ENCODE measurements around the gene MCOLN3. TPM values are rescaled to one million over a fixed set of nuclear protein-coding genes. Genes with fewer than 3 reads are reported as not detected.

The MCOLN3 gene
- total RNA-seq, result under 1 TPM; 0.21 to 0.24 TPM

- Mint-ChIP-seq H3K4me3 (peak within 1 kb of the TSS; percentile 67), H3K27ac (no peak within 1 kb of the TSS), H3K9me3 (no peaks in the 10 kb centered on the region), H3K36me3 (no peaks in the 10 kb centered on the region), H3K4me1 (peaks cover 17% of the 10 kb centered on the region), H3K27me3 (peaks cover 67% of the 10 kb centered on the region)
- peak; percentile 41 for DNase-seq
Observed at GRCh38 chr1:85048296-85049064, at the start of gene MCOLN3. TSS of gene MCOLN3 (minus strand) at chr1:85048500. CDS start at chr1:85045360, 3,140 bp downstream.

- no peaks in the 10 kb centered on the region for H3K9me3 Mint-ChIP-seq
- H3K4me1 Mint-ChIP-seq, result peaks cover 6% of the 10 kb centered on the region
Observed at GRCh38 chr1:85093644-85094043, 45.3 kb upstream of the MCOLN3 start.

GRCh38 chr1:85091671-85092280 lies 43.5 kb upstream of the MCOLN3 start:
- Mint-ChIP-seq H3K4me3 (peak overlapping the region; percentile 67), H3K9me3 (no peaks in the 10 kb centered on the region), H3K36me3 (peaks cover 1% of the 10 kb centered on the region), H3K27ac (peak overlapping the region; percentile 68), H3K4me1 (peaks cover 6% of the 10 kb centered on the region), H3K27me3 (peaks cover 15% of the 10 kb centered on the region)
- peak; percentile 9 for DNase-seq

More at GRCh38 chr1:85093644-85094043, 45.3 kb upstream of the MCOLN3 start:
- Mint-ChIP-seq H3K27me3 (peaks cover 15% of the 10 kb centered on the region), H3K4me3 (no peak overlapping the region), H3K36me3 (peaks cover 1% of the 10 kb centered on the region), H3K27ac (no peak overlapping the region)
- DNase-seq, result no peak

GRCh38 chr1:85090225-85090624 lies 41.9 kb upstream of the MCOLN3 start:
- no peak overlapping the region for H3K4me3 Mint-ChIP-seq
- no peak overlapping the region for H3K27ac Mint-ChIP-seq
- DNase-seq, result no peak
- H3K27me3 Mint-ChIP-seq, result peaks cover 15% of the 10 kb centered on the region
- H3K9me3 Mint-ChIP-seq, result no peaks in the 10 kb centered on the region
- peaks cover 1% of the 10 kb centered on the region for H3K36me3 Mint-ChIP-seq
- H3K4me1 Mint-ChIP-seq, result peaks cover 6% of the 10 kb centered on the region

- peaks cover 1% of the 10 kb centered on the region for H3K36me3 Mint-ChIP-seq
- DNase-seq, result no peak
- H3K27me3 Mint-ChIP-seq, result peaks cover 15% of the 10 kb centered on the region
- H3K27ac Mint-ChIP-seq, result no peak overlapping the region
- no peaks in the 10 kb centered on the region for H3K9me3 Mint-ChIP-seq
- no peak overlapping the region for H3K4me3 Mint-ChIP-seq
- peaks cover 6% of the 10 kb centered on the region for H3K4me1 Mint-ChIP-seq
Observed at GRCh38 chr1:85089203-85089602, 40.9 kb upstream of the MCOLN3 start.

GRCh38 chr1:85088408-85088784 lies 40.1 kb upstream of the MCOLN3 start:
- DNase-seq, result no peak
- no peak overlapping the region for H3K27ac Mint-ChIP-seq
- peaks cover 11% of the 10 kb centered on the region for H3K27me3 Mint-ChIP-seq
- peaks cover 1% of the 10 kb centered on the region for H3K36me3 Mint-ChIP-seq
- H3K4me3 Mint-ChIP-seq, result no peak overlapping the region
- no peaks in the 10 kb centered on the region for H3K9me3 Mint-ChIP-seq
- peaks cover 6% of the 10 kb centered on the region for H3K4me1 Mint-ChIP-seq

GRCh38 chr1:85087659-85088407 lies 39.5 kb upstream of the MCOLN3 start:
- peaks cover 1% of the 10 kb centered on the region for H3K36me3 Mint-ChIP-seq

GRCh38 chr1:85085417-85085816 lies 37.1 kb upstream of the MCOLN3 start:
- Mint-ChIP-seq H3K4me1 (no peaks in the 10 kb centered on the region), H3K4me3 (no peak overlapping the region)

More at GRCh38 chr1:85087659-85088407, 39.5 kb upstream of the MCOLN3 start:
- Mint-ChIP-seq H3K27ac (no peak overlapping the region), H3K4me1 (peaks cover 6% of the 10 kb centered on the region), H3K4me3 (no peak overlapping the region), H3K9me3 (no peaks in the 10 kb centered on the region), H3K27me3 (peaks cover 8% of the 10 kb centered on the region)
- no peak for DNase-seq

GRCh38 chr1:85078903-85079302 lies 30.6 kb upstream of the MCOLN3 start:
- DNase-seq, result no peak
- no peaks in the 10 kb centered on the region for H3K36me3 Mint-ChIP-seq
- no peaks in the 10 kb centered on the region for H3K4me1 Mint-ChIP-seq
- H3K4me3 Mint-ChIP-seq, result no peak overlapping the region
- H3K9me3 Mint-ChIP-seq, result peaks cover 8% of the 10 kb centered on the region
- peaks cover 15% of the 10 kb centered on the region for H3K27me3 Mint-ChIP-seq
- H3K27ac Mint-ChIP-seq, result no peak overlapping the region

More at GRCh38 chr1:85085417-85085816, 37.1 kb upstream of the MCOLN3 start:
- H3K27me3 Mint-ChIP-seq, result peaks cover 10% of the 10 kb centered on the region
- H3K36me3 Mint-ChIP-seq, result no peaks in the 10 kb centered on the region
- no peak overlapping the region for H3K27ac Mint-ChIP-seq
- no peaks in the 10 kb centered on the region for H3K9me3 Mint-ChIP-seq
- no peak for DNase-seq

- Mint-ChIP-seq H3K9me3 (peaks cover 8% of the 10 kb centered on the region), H3K27ac (no peak overlapping the region), H3K27me3 (no peaks in the 10 kb centered on the region), H3K4me1 (no peaks in the 10 kb centered on the region), H3K36me3 (no peaks in the 10 kb centered on the region), H3K4me3 (no peak overlapping the region)
- DNase-seq, result no peak
Observed at GRCh38 chr1:85074365-85074964, 26.2 kb upstream of the MCOLN3 start.

- DNase-seq, result no peak
- Mint-ChIP-seq H3K4me3 (no peak overlapping the region), H3K4me1 (no peaks in the 10 kb centered on the region), H3K27ac (no peak overlapping the region), H3K9me3 (peaks cover 1% of the 10 kb centered on the region), H3K36me3 (no peaks in the 10 kb centered on the region), H3K27me3 (no peaks in the 10 kb centered on the region)
Observed at GRCh38 chr1:85070972-85071492, 22.7 kb upstream of the MCOLN3 start.

- Mint-ChIP-seq H3K4me3 (no peak overlapping the region), H3K27ac (no peak overlapping the region), H3K27me3 (no peaks in the 10 kb centered on the region), H3K4me1 (no peaks in the 10 kb centered on the region), H3K9me3 (no peaks in the 10 kb centered on the region), H3K36me3 (no peaks in the 10 kb centered on the region)
- DNase-seq, result no peak
Observed at GRCh38 chr1:85068846-85069245, 20.5 kb upstream of the MCOLN3 start.

- Mint-ChIP-seq H3K36me3 (no peaks in the 10 kb centered on the region), H3K27ac (no peak overlapping the region), H3K4me3 (no peak overlapping the region), H3K9me3 (no peaks in the 10 kb centered on the region), H3K4me1 (peaks cover 11% of the 10 kb centered on the region), H3K27me3 (peaks cover 5% of the 10 kb centered on the region)
- DNase-seq, result no peak
Observed at GRCh38 chr1:85065550-85065949, 17.2 kb upstream of the MCOLN3 start.

- Mint-ChIP-seq H3K36me3 (no peaks in the 10 kb centered on the region), H3K27me3 (peaks cover 8% of the 10 kb centered on the region), H3K4me1 (peaks cover 11% of the 10 kb centered on the region), H3K9me3 (no peaks in the 10 kb centered on the region), H3K4me3 (peak overlapping the region; percentile 84), H3K27ac (peak overlapping the region; percentile 13)
- DNase-seq, result no peak
Observed at GRCh38 chr1:85062425-85063026, 14.2 kb upstream of the MCOLN3 start.
